Coronary artery (tissue), 2 donors: ENCODE data around the gene CDK9.

Experiments
- DNase-seq: peaks from one replicate; pipeline ENCODE4 v3.0.0-alpha.2; 2017; ENCODE audit warnings: low spot score
- H3K27ac ChIP-seq, 2 donors: fragments of 200-600 bp; sonication (generic); one replicate each; pipeline ENCODE4 v1.5.1; 2016 to 2019
- H3K4me3 ChIP-seq: fragments of 200-600 bp; sonication (generic); 2 replicates; pipeline ENCODE4 v1.5.1; 2016; ENCODE audit warnings: mild to moderate bottlenecking, moderate library complexity
- TF ChIP-seq, protein P1 (sequence below): fragments of 200-600 bp; sonication (generic); IDR thresholded peaks from one replicate; pipeline ENCODE4 v1.5.1; 2019; ENCODE audit warnings: antibody characterized with exemption

CDK9 gene

DNA sequence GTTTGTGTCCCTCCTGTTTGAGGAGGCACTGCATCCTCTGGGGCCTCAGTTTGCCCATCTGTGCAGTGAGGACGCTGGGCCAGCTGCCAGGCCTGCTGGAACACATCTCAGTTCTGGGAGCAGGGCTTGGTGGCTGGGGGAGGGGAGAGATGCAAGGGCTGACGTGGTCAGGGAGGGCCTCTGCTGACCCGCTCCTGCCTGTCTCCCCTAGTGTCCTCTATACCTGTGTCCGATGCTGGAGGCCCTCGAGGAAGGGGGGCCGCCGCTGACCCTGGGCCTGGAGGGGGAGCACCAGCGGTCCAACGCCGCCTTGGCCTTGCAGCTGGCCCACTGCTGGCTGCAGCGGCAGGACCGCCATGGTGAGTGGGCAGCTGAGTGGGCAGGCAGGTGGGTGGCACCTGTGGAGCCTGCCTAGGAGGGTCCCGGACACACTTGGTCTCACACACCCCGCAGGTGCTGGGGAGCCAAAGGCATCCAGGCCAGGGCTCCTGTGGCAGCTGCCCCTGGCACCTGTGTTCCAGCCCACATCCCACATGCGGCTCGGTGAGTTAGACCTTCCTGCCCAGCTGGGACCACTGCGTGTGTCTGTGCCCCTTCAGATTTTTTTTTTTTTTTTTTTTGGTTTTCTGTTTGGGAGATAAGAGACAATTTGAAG is 22.6 kb downstream of the CDK9 start:
- H3K27ac ChIP-seq: no peak overlapping the region
- DNase-seq: no peak
- H3K4me3 ChIP-seq: no peak overlapping the region
- TF ChIP-seq, protein P1, sequence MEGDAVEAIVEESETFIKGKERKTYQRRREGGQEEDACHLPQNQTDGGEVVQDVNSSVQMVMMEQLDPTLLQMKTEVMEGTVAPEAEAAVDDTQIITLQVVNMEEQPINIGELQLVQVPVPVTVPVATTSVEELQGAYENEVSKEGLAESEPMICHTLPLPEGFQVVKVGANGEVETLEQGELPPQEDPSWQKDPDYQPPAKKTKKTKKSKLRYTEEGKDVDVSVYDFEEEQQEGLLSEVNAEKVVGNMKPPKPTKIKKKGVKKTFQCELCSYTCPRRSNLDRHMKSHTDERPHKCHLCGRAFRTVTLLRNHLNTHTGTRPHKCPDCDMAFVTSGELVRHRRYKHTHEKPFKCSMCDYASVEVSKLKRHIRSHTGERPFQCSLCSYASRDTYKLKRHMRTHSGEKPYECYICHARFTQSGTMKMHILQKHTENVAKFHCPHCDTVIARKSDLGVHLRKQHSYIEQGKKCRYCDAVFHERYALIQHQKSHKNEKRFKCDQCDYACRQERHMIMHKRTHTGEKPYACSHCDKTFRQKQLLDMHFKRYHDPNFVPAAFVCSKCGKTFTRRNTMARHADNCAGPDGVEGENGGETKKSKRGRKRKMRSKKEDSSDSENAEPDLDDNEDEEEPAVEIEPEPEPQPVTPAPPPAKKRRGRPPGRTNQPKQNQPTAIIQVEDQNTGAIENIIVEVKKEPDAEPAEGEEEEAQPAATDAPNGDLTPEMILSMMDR: no peak

DNA sequence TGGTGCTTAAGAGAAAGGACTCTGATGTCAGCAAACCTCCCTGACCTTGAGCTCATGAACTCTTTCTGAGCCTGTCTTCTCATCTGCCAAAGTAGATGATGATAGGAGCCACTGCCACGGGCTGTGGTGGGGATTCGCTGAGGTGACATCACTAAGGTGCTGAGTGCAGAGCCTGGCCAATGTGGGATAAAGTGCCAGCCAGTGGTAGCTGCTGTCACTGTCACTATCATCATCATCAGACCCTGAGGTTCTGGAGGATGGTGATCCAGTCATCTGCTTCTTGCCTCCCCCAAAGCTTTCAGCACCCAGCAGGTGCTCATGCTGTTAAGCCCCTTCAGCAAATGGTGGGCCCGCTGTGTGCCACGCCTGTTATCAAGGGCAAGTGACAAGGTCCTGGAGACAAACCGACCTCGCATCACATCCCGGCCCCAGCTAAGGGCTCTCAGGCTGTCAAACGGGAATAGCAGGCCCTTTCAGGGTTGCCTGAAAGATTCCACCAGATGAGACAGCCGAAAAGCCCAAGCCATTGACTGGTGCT is 23.2 kb downstream of the CDK9 start:
- Histone ChIP-seq H3K4me3 (no peak overlapping the region), H3K27ac (peak overlapping the region in 1 of 2 donors; percentile 78)
- TF ChIP-seq, protein P1: no peak
- no peak for DNase-seq

DNA sequence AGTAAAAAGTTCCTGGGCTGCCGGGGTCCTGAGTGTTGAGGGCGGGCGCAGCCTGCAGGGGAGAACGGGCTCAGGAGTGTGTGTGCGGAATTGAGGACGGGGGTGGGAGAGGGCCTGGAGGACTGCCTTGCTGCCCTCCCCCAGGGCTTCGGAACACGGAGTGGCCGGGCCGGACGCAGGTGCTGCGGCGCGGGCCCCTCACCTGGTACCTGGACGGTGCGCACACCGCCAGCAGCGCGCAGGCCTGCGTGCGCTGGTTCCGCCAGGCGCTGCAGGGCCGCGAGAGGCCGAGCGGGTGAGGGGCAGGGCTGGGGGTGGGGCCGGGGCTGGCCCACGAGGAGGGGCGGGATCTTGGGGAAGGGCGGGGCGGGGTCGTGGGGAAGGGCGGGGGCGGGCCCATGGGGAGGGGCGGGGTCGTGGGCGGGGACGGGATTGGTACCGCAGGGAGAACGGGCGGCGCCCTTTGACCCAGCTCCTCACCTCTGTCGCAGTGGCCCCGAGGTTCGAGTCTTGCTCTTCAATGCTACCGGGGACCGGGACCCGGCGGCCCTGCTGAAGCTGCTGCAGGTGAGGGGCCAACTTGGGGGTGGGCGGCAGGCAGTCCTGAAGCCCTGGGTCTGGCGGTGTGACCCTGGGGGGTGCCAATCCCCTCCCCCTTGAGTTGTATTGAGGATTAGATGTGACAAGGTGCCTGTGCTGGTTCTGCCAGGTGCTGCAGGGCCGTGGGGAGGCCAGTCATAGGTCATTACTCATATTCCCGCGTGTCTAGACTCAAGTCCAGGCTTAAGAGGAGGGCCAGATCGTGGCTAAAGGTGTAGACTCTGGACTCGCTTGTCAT is 23.9 kb downstream of the CDK9 start:
- Histone ChIP-seq H3K27ac (peak overlapping the region; percentile 19 to 78), H3K4me3 (peak overlapping the region; percentile 32)
- TF ChIP-seq, protein P1: no peak
- DNase-seq: no peak

DNA sequence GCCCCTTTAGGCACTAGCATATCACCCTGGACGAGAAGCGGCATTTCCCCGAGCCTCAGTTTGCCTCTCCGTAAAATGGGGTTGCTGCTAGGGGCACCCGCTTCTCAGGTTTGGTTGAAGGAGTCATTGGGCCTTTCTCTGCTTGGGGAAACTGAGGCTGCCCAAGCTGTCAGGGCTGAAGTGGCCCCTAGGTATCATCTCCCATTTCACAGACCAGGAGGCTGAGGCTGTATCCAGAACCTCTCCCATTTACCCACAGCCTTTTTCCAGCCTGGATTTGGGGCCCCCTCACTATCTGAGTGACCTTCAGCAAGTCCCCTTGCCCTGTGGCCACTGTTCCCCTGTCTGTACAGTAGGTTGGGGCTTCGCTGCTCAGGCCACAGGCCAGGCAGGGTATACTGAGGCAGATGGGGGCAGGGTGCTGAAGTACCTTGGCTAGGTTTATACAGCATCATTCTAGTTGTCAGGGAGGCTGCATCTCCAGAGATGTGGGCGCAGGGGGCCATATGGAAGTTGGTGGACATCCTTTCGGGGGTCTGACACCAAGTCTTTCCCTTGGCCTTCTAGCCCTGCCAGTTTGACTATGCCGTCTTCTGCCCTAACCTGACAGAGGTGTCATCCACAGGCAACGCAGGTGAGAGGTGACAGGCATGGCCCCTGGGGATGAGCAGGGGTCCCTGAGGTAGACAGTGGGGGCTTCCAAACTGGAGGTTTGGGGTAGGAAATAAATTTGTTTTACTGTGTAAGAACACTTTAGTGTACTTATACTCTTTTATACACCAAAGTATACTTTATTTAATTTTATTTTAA is 24.7 kb downstream of the CDK9 start:
- Histone ChIP-seq H3K4me3 (no peak overlapping the region), H3K27ac (peak overlapping the region; percentile 19 to 78)
- TF ChIP-seq, protein P1: no peak
- no peak for DNase-seq

DNA sequence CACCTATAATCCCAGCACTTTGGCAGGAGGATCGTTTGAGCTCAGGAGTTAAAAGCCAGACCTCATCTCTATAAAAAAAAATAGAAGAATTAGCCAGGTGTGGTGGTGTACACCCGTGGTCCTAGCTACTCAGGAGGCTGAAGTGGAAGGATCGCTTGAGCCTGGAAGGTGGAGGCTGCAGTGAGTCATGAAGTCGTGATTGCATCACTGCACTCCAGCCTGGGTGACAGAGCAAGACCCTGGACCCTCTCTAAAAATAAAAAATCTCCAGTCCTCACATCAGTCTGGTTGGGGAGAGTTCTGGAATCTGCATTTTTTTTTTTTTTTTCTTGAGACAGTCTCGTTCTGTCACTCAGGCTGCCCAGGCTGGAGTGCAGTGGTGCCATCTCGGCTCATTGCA is 26.2 kb downstream of the CDK9 start:
- TF ChIP-seq, protein P1: no peak
- Histone ChIP-seq H3K27ac (no peak overlapping the region), H3K4me3 (no peak overlapping the region)

DNA sequence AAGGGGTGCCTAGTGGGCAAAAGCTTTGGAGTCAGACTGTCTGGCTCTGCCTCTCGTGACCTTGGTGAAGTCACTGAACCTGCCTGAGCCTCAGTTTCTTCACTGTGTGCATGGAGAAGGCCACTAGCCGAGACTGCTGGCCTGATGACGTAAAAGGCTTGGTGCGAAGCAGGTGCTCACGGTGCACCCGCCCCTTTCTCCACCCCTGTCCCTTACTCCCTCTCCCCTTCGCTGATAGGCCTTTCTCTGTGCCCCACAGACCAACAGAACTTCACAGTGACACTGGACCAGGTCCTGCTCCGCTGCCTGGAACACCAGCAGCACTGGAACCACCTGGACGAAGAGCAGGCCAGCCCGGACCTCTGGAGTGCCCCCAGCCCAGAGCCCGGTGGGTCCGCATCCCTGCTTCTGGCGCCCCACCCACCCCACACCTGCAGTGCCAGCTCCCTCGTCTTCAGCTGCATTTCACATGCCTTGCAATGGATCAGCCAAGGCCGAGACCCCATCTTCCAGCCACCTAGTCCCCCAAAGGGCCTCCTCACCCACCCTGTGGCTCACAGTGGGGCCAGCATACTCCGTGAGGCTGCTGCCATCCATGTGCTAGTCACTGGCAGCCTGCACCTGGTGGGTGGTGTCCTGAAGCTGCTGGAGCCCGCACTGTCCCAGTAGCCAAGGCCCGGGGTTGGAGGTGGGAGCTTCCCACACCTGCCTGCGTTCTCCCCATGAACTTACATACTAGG is 27.3 kb downstream of the CDK9 start:
- DNase-seq: no peak
- no peak overlapping the region for H3K4me3 ChIP-seq
- peak overlapping the region in 1 of 2 donors; percentile 18 for H3K27ac ChIP-seq
- TF ChIP-seq, protein P1: no peak

More for the DNA sequence above, 26.2 kb downstream of the CDK9 start:
- no peak for DNase-seq
